PC-3 (cell line): Measurements from ENCODE around the gene ZNRF1. TPM values are rescaled to one million over a fixed set of nuclear protein-coding genes. Genes with fewer than 3 reads are reported as not detected.
A peak's percentile ranks its signal among the peaks of the same experiment; 100 is the strongest.

Experiments
- ATAC-seq: fragments of 200-7000 bp; cut with Tn5 transposase; 2 replicates; pipeline ENCODE4 v1.9.1; 2020; ENCODE audit warnings: mild to moderate bottlenecking, moderate library complexity
- BruUV-seq: library from RNA; stranded (reverse); fragments of 400-500 nt; replicated peaks from 2 replicates; lab custom pipeline; 2021; lab: Mats Ljungman, UMichigan
- CTCF ChIA-PET: fragments of 300-600 bp; sonication (Branson Sonifier 250); formaldehyde crosslinking; loops from one replicate; lab custom pipeline; 2022; ENCODE audit warnings: antibody characterized with exemption; lab: Charles Lee
- POLR2A ChIA-PET: fragments of 300-600 bp; sonication (Branson Sonifier 250); formaldehyde crosslinking; loops from one replicate; lab custom pipeline; 2022; ENCODE audit warnings: antibody characterized with exemption; ENCODE audit not compliant: unreplicated experiment; lab: Charles Lee
- DNase-seq: peaks from one replicate; pipeline ENCODE4 v3.0.0-alpha.2; 2015
- H2AFZ ChIP-seq: fragments of 300-600 bp; sonication (generic); 2 replicates; pipeline ENCODE4 v1.6.0; 2016; ENCODE audit warnings: antibody characterized with exemption, low read length
- H3F3A ChIP-seq: fragments of 300-600 bp; sonication (generic); one replicate; pipeline ENCODE4 v1.6.0; 2017; ENCODE audit warnings: antibody characterized with exemption, low read length, control low read depth, mild to moderate bottlenecking; ENCODE audit not compliant: unreplicated experiment
- H3K27ac ChIP-seq: fragments of 300-600 bp; sonication (generic); 2 replicates; pipeline ENCODE4 v1.5.1; 2016; ENCODE audit warnings: mild to moderate bottlenecking, low read length
- H3K27me3 ChIP-seq: fragments of 300-600 bp; sonication (generic); 2 replicates; pipeline ENCODE4 v1.6.1; 2016; ENCODE audit warnings: low read length, mixed read lengths
- H3K36me3 ChIP-seq: fragments of 300-600 bp; sonication (generic); 2 replicates; pipeline ENCODE4 v1.6.1; 2016; ENCODE audit warnings: low read depth, mixed run types, low read length, mixed read lengths
- H3K4me1 ChIP-seq: fragments of 300-600 bp; sonication (generic); 2 replicates; pipeline ENCODE4 v1.5.1; 2016; ENCODE audit warnings: low read length; ENCODE audit not compliant: insufficient read depth
- H3K4me2 ChIP-seq: fragments of 300-600 bp; sonication (generic); 2 replicates; pipeline ENCODE4 v1.6.0; 2016; ENCODE audit warnings: low read length
- H3K4me3 ChIP-seq: fragments of 300-600 bp; sonication (generic); 2 replicates; pipeline ENCODE4 v1.5.1; 2016; ENCODE audit warnings: mild to moderate bottlenecking, low read length, mixed read lengths
- H3K79me2 ChIP-seq: fragments of 300-600 bp; sonication (generic); 2 replicates; pipeline ENCODE4 v1.6.1; 2017; ENCODE audit warnings: low read length, mixed read lengths
- H3K9ac ChIP-seq: fragments of 300-600 bp; sonication (generic); 2 replicates; pipeline ENCODE4 v1.6.0; 2016; ENCODE audit warnings: mild to moderate bottlenecking, low read length
- H3K9me2 ChIP-seq: fragments of 300-600 bp; sonication (generic); replicated peaks from 2 replicates; pipeline ENCODE4 v1.6.1; 2016; ENCODE audit warnings: mixed run types, low read length, mixed read lengths
- H3K9me3 ChIP-seq: fragments of 300-600 bp; sonication (generic); 2 replicates; pipeline ENCODE4 v1.6.1; 2016; ENCODE audit warnings: low read length, mixed read lengths
- H4K20me1 ChIP-seq: fragments of 300-600 bp; sonication (generic); 2 replicates; pipeline ENCODE4 v1.6.1; 2016; ENCODE audit warnings: low read length, mixed read lengths
- CTCF ChIP-seq: fragments of 300-600 bp; sonication (generic); conservative IDR thresholded peaks from 2 replicates; pipeline ENCODE4 v1.5.1; 2017; ENCODE audit warnings: antibody characterized with exemption, low read depth, mild to moderate bottlenecking, low read length
- EZH2 ChIP-seq: fragments of 300-600 bp; sonication (generic); IDR thresholded peaks from one replicate; pipeline ENCODE4 v1.6.1; 2017; ENCODE audit warnings: antibody characterized with exemption, mild to moderate bottlenecking, low read length; ENCODE audit not compliant: unreplicated experiment
- EZH2phosphoT487 ChIP-seq: fragments of 300-600 bp; sonication (generic); IDR thresholded peaks from 2 replicates; pipeline ENCODE4 v1.6.1; 2018; ENCODE audit warnings: mild to moderate bottlenecking, antibody characterized with exemption, low read length, borderline replicate concordance
- intact Hi-C: fragments of 100-400 bp; cut with micrococcal nuclease; formaldehyde crosslinking; loops from 2 replicates; pipeline ENCODE4 v1.9.0; 2023
- total RNA-seq: library from RNA; depleted of rRNA; stranded (reverse); fragments of >200 nt; gene quantifications from 2 replicates; pipeline ENCODE4 v1.2.3, GENCODE V29; 2014

Gene ZNRF1
- total RNA-seq, 1 experiment from 2014 or later: 60.4 TPM

GRCh38 chr16:75010427-75010826 is 11.6 kb downstream of the ZNRF1 start:
- no peak overlapping the region for H3K9ac ChIP-seq
- no peak for ATAC-seq
- CTCF ChIA-PET: no interaction called here

GRCh38 chr16:75011634-75012307 is 12.9 kb downstream of the ZNRF1 start:
- Histone ChIP-seq H3K4me3 (peak overlapping the region; percentile 29; the same call in 1 of the 2 replicates), H3K9ac (no peak overlapping the region), H3K4me1 (peaks cover 24% of the 10 kb centered on the region), H2AFZ (no peak overlapping the region), H3K36me3 (no peaks in the 10 kb centered on the region), H3K79me2 (peaks cover 97% of the 10 kb centered on the region), H3K27ac (peak overlapping the region; percentile 76), H3F3A (no peaks in the 10 kb centered on the region), H3K4me2 (peak overlapping the region; percentile 51), H3K9me2 (no peaks in the 10 kb centered on the region), H3K9me3 (no peaks in the 10 kb centered on the region), H3K27me3 (no peaks in the 10 kb centered on the region), H4K20me1 (peaks cover 12% of the 10 kb centered on the region)
- intact Hi-C loops: loop anchor here (5.0 kb wide), 1 partner anchor 56 kb away; no protein-coding TSS in a partner anchor
- no peak for TF ChIP-seq EZH2
- TF ChIP-seq CTCF: no peak
- TF ChIP-seq EZH2phosphoT487: no peak
- ATAC-seq (peak; percentile 93), DNase-seq (peak; percentile 83)
- BruUV-seq: no TSS peak
- CTCF ChIA-PET: no interaction called here
- POLR2A ChIA-PET: interaction anchor here (0.6 kb wide), 1 partner anchor 31 kb away, joined by 10 read pairs; no protein-coding TSS in a partner anchor

More at GRCh38 chr16:75010427-75010826, 11.6 kb downstream of the ZNRF1 start:
- intact Hi-C loops: loop anchor here (5.0 kb wide), 1 partner anchor 57 kb away; no protein-coding TSS in a partner anchor
- H3K4me3 ChIP-seq: no peak overlapping the region
- no peaks in the 10 kb centered on the region for H3K36me3 ChIP-seq
- no peak overlapping the region for H3K27ac ChIP-seq
- peaks cover 24% of the 10 kb centered on the region for H3K4me1 ChIP-seq
- H3K9me2 ChIP-seq: no peaks in the 10 kb centered on the region
- peaks cover 99% of the 10 kb centered on the region for H3K79me2 ChIP-seq
- no peaks in the 10 kb centered on the region for H3K27me3 ChIP-seq
- no peak for TF ChIP-seq EZH2phosphoT487
- no peak for TF ChIP-seq EZH2
- no peak for TF ChIP-seq CTCF
- no peak for DNase-seq
- no peaks in the 10 kb centered on the region for H3F3A ChIP-seq
- H4K20me1 ChIP-seq: peaks cover 17% of the 10 kb centered on the region
- H2AFZ ChIP-seq: no peak overlapping the region
- no peak overlapping the region for H3K4me2 ChIP-seq
- no TSS peak for BruUV-seq
- POLR2A ChIA-PET: no interaction called here
- H3K9me3 ChIP-seq: no peaks in the 10 kb centered on the region
